NCI-H748 (cell line): Measurements from ENCODE around the gene OSBPL1A.
A peak's percentile ranks its signal among the peaks of the same experiment; 100 is the strongest.

Experiments used
- DNase-seq: peaks from one replicate; lab custom pipeline; 2025; ENCODE audit not compliant: unreplicated experiment; lab: John Stamatoyannopoulos, UW

Gene OSBPL1A

GRCh38 chr18:24138409-24138788, 259.2 kb downstream of the OSBPL1A start:
- DNase-seq: no peak

GRCh38 chr18:24136967-24137373, 260.7 kb downstream of the OSBPL1A start:
- peak; percentile 32 for DNase-seq

GRCh38 chr18:24130494-24130893, 267.1 kb downstream of the OSBPL1A start:
- DNase-seq: peak; percentile 14

- DNase-seq: no peak
Observed at GRCh38 chr18:24128700-24129099, 268.9 kb downstream of the OSBPL1A start.

GRCh38 chr18:24127735-24128134, 269.9 kb downstream of the OSBPL1A start:
- peak; percentile 11 for DNase-seq

GRCh38 chr18:24126155-24126961, 271.3 kb downstream of the OSBPL1A start:
- peak; percentile 12 for DNase-seq

- DNase-seq: no peak
Observed at GRCh38 chr18:24121625-24122024, 276.0 kb downstream of the OSBPL1A start.

- no peak for DNase-seq
Observed at GRCh38 chr18:24120676-24121075, 276.9 kb downstream of the OSBPL1A start.

- peak; percentile 73 for DNase-seq
Observed at GRCh38 chr18:24118750-24119577, 278.7 kb downstream of the OSBPL1A start.

GRCh38 chr18:24115628-24116027, 282.0 kb downstream of the OSBPL1A start:
- DNase-seq: no peak

- DNase-seq: no peak
Observed at GRCh38 chr18:24114924-24115549, 282.6 kb downstream of the OSBPL1A start.

GRCh38 chr18:24112874-24113615, 284.6 kb downstream of the OSBPL1A start:
- DNase-seq: no peak

- no peak for DNase-seq
Observed at GRCh38 chr18:24112464-24112863, 285.2 kb downstream of the OSBPL1A start.
